Retinal pigment epithelial cell (primary cell): ENCODE data around the gene BPI.
"Not testable (repeated sequence)": the region's sequence is repeated elsewhere in the genome, so short reads cannot be mapped to it uniquely, and the experiment has no call there.

Experiments
- DNase-seq: peaks from one replicate; pipeline ENCODE4 v3.0.0-alpha.2; 2010; ENCODE audit warnings: low read depth
- H3K4me3 ChIP-seq: 2 replicates; pipeline ENCODE4 v1.5.1; 2011; ENCODE audit warnings: mild to moderate bottlenecking, low read length, control low read depth, moderate library complexity
- TF ChIP-seq, protein P1 (sequence below): conservative IDR thresholded peaks from 2 replicates; pipeline ENCODE4 v1.5.1; 2011; ENCODE audit warnings: low read depth, low read length, control low read depth, inconsistent platforms

The BPI gene

GRCh38 chr20:38277691-38278090 is 26.3 kb upstream of the BPI start:
- TF ChIP-seq, protein P1, sequence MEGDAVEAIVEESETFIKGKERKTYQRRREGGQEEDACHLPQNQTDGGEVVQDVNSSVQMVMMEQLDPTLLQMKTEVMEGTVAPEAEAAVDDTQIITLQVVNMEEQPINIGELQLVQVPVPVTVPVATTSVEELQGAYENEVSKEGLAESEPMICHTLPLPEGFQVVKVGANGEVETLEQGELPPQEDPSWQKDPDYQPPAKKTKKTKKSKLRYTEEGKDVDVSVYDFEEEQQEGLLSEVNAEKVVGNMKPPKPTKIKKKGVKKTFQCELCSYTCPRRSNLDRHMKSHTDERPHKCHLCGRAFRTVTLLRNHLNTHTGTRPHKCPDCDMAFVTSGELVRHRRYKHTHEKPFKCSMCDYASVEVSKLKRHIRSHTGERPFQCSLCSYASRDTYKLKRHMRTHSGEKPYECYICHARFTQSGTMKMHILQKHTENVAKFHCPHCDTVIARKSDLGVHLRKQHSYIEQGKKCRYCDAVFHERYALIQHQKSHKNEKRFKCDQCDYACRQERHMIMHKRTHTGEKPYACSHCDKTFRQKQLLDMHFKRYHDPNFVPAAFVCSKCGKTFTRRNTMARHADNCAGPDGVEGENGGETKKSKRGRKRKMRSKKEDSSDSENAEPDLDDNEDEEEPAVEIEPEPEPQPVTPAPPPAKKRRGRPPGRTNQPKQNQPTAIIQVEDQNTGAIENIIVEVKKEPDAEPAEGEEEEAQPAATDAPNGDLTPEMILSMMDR: no peak
- DNase-seq: no peak
- H3K4me3 ChIP-seq: no peak overlapping the region

- DNase-seq: no peak
- TF ChIP-seq, protein P1: no peak
- H3K4me3 ChIP-seq: no peak overlapping the region
Measured at GRCh38 chr20:38278131-38278530, 25.8 kb upstream of the BPI start.

DNA sequence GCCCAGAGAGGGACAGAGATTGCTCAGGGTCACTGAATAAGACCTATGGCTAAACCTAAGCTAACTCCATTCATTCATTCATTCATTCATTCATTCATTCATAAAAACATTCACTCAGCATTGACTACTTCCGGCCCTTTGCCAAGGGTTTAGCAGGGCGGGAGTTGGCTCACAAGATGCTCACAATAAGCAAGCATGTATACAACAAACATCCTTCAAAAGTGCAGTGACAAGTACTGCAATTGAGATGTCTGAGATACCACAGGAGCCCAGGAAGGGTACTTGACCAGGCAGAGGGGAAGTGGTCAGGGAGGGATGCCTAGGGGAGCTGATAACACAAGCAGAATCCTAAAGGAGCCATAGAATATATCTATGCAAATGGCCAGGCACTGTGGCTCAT is 25.2 kb upstream of the BPI start:
- TF ChIP-seq, protein P1: no peak
- no peak overlapping the region for H3K4me3 ChIP-seq
- DNase-seq: no peak

DNA sequence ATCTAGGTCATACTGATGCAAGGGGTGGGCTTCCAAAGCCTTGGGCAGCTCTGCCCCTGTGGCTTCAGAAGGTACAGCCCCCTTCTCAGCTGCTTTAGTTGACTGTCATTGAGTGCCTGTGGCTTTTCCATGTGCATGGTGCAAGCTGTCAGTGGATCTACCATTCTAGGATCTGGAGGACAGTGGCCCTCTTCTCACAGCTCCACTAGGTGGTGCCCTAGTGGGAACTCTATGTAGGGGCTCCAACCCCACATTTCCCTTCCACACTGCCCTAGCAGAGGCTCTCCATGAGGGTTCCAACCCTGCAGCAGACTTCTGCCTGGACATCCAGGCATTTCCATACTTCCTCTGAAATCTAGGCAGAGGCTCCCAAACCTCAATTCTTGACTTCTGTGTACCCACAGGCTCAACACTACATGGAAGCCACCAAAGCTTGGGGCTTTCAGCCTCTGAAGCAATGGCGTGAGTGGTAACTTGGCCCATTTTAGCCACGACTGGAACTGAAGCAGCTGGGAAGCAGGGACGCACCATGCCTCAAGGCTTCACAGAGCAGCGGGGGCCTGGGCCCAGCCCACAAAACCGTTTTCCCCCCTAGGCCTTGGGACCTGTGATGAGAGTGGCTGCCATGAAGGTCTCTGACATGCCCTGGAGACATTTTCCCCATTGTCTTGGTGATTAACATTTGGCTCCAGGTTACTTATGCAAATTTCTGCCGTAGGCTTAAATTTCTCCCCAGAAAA is 22.6 kb upstream of the BPI start:
- not testable (repeated sequence) for DNase-seq, H3K4me3 ChIP-seq

- TF ChIP-seq, protein P1: no peak
- no peak for DNase-seq
- H3K4me3 ChIP-seq: no peak overlapping the region
Measured at GRCh38 chr20:38283236-38283635, 20.7 kb upstream of the BPI start.

DNA sequence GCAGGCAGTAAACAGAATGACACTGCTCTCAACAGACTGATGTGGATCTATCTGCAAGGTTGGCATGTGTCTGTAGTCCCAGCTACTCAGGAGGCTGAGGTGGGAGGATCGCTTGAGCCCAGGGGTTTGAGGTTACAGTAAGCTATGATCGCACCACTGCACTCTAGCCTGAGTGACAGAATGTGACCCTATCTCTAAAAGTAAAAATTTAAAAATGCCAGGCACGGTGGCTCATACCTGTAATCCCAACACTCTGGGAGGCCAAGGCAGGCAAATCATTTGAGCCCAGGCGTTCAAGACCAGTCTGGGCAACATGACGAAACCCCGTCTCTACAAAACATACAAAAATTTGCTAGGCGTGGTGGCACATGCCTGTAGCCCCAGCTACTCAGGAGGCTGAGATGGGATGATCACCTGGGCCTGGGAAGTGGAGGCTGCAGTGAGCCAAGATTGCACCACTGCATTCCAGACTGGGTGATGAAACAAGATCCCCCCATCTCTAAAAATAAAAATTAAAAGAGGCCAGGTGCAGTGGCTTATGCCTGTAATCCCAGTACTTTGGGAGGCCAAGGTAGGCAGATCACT is 19.8 kb upstream of the BPI start:
- DNase-seq, H3K4me3 ChIP-seq: not testable (repeated sequence)

DNA sequence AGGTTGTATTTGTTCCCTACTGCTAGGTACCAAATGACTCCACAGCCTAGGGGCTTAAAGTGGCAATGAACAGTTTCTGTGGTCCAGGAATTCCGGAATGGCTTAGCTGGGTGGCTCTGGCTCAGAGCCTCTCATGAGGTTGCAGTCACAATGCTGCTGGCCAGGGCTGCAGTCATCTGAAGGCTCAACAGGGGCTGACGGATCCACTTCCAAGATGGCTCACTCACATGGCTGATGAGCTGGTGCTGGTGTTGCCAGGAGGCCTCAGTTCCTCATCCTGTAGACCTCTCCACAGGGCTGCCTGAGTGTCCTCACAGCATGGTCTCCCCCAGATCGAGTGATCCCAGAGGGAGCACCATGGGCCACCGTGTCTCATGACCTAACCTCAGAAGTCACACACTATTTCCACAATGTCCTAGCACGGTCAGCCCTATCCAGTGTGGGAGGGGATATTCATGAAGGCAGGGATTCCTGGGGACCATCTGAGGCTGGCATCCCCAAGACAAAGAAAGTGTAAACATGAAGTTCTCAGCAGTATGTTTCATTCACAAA is 19.0 kb upstream of the BPI start:
- TF ChIP-seq, protein P1: no peak
- no peak for DNase-seq
- no peak overlapping the region for H3K4me3 ChIP-seq
